Activated T-helper 2 cell treated with anti-CD3 and anti-CD28 coated beads, Interferon-gamma antibody, Interleukin-2, Interleukin-4, amounts not matched to agents 10 μg/mL and 5 μg/mL and 100 μg/mL, durations not matched to agents 14 hours and 24 hours and 36 hours (primary cell): ENCODE results near the gene STOML2. TPM values are rescaled to one million over a fixed set of nuclear protein-coding genes. Genes with fewer than 3 reads are reported as not detected.

ENCODE experiments used
- DNase-seq: peaks from one replicate; pipeline ENCODE4 v3.0.0; 2021; ENCODE audit warnings: low spot score
- H3K27ac Mint-ChIP-seq: one replicate; pipeline ENCODE4 v1.8.0; 2021; ENCODE audit warnings: mixed read lengths
- H3K27me3 Mint-ChIP-seq: one replicate; pipeline ENCODE4 v1.8.0; 2021; ENCODE audit warnings: low read depth, mixed read lengths
- H3K36me3 Mint-ChIP-seq: one replicate; pipeline ENCODE4 v1.8.0; 2021; ENCODE audit warnings: low read depth, mixed read lengths
- H3K4me1 Mint-ChIP-seq: one replicate; pipeline ENCODE4 v1.8.0; 2021; ENCODE audit warnings: low read depth, mixed read lengths
- H3K4me3 Mint-ChIP-seq: one replicate; pipeline ENCODE4 v1.8.0; 2021; ENCODE audit warnings: low read depth, mild to moderate bottlenecking, moderate library complexity, mixed read lengths
- H3K9me3 Mint-ChIP-seq: one replicate; pipeline ENCODE4 v1.8.0; 2021; ENCODE audit warnings: mixed read lengths
- intact Hi-C: fragments of 100-400 bp; cut with micrococcal nuclease; formaldehyde crosslinking; loops from one replicate; pipeline ENCODE4 v1.15.1; 2023
- total RNA-seq: library from RNA; stranded (reverse); gene quantifications from 2 replicates; pipeline ENCODE4 v1.2.3, GENCODE V29; 2022

STOML2 gene
- total RNA-seq, 1 donor from 2014 or later, result 211 TPM

DNA sequence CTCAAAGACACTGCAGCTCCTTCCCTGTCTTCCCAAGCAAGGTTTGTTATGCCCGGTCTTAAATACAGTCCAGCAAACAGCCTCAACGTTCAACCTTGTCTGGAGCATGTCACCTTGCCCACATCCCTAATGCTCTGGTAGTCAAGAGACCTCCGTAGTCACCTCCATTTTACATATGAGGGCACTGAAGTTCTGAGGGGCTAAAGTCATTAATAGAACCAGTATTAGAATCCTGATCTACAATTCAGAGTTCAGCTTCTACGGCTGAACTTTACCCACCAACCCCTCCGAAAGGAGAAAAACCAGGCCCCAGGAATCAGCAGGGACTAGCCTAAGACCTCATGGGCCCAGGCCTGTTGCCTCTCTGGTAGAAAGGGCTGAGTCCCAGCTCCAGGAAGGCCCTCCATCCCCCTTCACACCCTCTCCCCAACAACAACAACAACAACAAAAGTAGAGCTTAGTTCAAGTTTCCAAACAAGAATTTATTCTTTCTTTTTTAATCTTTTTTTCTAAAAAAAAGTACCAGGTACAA is 795 bp upstream of the STOML2 start:
- H3K4me3 Mint-ChIP-seq, result peak overlapping the region; percentile 97
- peaks cover 18% of the 10 kb centered on the region for H3K4me1 Mint-ChIP-seq
- no peaks in the 10 kb centered on the region for H3K9me3 Mint-ChIP-seq
- intact Hi-C loops, result loop anchor here (1.0 kb wide), 4 partner anchors 8 to 629 kb away; partner anchors contain the start of genes CREB3, TLN1 and VCP
- DNase-seq, result no peak
- H3K36me3 Mint-ChIP-seq, result peaks cover 48% of the 10 kb centered on the region
- no peaks in the 10 kb centered on the region for H3K27me3 Mint-ChIP-seq
- peak overlapping the region; percentile 96 for H3K27ac Mint-ChIP-seq

DNA sequence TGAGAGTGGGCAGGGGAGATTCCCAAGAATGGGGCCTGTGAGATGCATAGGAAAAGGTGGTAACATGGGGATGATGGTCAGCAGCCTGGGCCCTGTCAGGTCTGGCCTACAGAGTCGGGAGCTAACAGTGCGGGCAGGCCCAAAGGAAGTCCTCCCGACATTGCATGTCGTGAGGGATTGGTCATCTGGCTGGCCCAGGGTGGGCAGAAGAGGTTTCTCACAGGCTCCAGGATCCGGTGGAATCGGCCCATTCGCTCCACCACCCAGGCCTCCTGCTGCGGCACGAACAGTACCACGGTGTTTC is 514 bp downstream of the STOML2 start:
- no peak for DNase-seq
- Mint-ChIP-seq H3K36me3 (peaks cover 48% of the 10 kb centered on the region), H3K9me3 (no peaks in the 10 kb centered on the region), H3K27ac (peak overlapping the region; percentile 96), H3K4me1 (peaks cover 21% of the 10 kb centered on the region), H3K4me3 (peak overlapping the region; percentile 97), H3K27me3 (no peaks in the 10 kb centered on the region)
- intact Hi-C loops, result no loop called here

DNA sequence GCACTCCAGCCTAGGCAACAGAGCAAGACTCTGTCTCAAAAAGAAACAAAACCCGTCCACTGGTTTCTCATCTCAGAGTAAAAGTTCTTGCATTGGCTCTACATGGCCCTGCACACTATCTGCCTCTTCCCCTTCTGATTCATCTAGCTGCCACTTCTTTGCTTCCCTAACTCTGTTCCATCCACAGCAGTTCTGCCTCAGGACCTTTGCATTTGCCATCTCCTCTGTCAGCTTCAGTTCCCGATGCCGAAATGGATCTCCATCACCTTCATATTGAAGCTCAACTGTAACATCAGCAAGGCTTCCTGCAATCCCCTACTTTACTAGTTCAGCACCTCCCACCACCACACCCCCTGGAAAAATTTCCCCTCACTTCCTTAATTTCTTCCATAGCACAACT is 5.4 kb downstream of the STOML2 start:
- intact Hi-C loops, result loop anchor here (2.0 to 5.0 kb wide), 2 partner anchors 109 to 335 kb away; partner anchors contain the start of gene DNAJB5
- peaks cover 25% of the 10 kb centered on the region for H3K4me1 Mint-ChIP-seq
- no peaks in the 10 kb centered on the region for H3K27me3 Mint-ChIP-seq
- DNase-seq, result no peak
- H3K4me3 Mint-ChIP-seq, result peak overlapping the region; percentile 11
- no peaks in the 10 kb centered on the region for H3K9me3 Mint-ChIP-seq
- H3K36me3 Mint-ChIP-seq, result peaks cover 48% of the 10 kb centered on the region
- no peak overlapping the region for H3K27ac Mint-ChIP-seq

DNA sequence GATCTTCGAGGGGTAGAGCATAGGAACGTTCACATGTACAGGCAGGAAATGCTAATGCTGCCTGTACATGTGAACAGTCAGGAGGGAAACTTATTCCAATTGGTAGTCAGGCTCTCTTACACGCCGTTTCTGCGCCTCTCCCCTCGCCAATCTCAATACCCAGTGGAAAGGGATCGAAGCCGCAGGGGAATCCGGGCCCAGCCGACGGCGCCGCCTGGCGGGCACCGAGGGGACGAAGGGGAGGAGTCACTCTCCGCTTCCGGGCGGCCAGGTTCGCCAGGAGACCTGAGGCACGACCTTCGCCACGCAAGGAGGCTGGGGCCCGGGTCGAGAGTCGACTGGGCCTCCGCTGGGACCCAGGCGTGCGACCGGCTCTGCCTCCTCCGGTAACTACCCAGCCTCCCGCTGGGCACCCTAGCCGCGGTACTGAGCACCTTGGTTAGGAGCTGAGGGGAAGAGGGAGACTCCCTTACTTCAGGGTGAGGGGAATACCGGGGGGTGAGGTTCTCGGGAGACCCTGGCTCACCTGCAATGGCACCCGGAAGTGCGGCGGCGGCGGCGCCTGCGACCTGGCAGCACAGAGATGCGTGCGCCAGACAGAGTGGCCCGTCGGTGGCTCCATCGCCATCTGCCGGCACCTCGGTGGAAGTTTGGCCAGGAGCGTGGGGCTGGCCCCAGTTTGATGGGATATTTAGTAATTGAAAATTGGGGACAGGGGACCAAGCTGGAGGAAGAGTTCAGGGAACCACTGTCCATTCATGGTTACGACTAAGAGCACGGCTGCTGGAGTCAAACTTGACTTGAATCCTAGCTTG is 6.7 kb downstream of the STOML2 start, which contains the start of gene PIGO:
TSS of gene PIGO (minus strand) at position 557 of the 815 bp plus-strand sequence. CDS start 1,026 bp downstream, outside the sequence.
- Mint-ChIP-seq H3K4me1 (peaks cover 19% of the 10 kb centered on the region), H3K4me3 (peak within 1 kb of the TSS; percentile 85), H3K9me3 (no peaks in the 10 kb centered on the region), H3K36me3 (peaks cover 46% of the 10 kb centered on the region), H3K27ac (peak within 1 kb of the TSS; percentile 88), H3K27me3 (no peaks in the 10 kb centered on the region)
- intact Hi-C loops, result loop anchor here (1.0 to 5.0 kb wide), 7 partner anchors 15 to 395 kb away; partner anchors contain the start of genes DNAJB5 and VCP
- DNase-seq, result peak; percentile 85

DNA sequence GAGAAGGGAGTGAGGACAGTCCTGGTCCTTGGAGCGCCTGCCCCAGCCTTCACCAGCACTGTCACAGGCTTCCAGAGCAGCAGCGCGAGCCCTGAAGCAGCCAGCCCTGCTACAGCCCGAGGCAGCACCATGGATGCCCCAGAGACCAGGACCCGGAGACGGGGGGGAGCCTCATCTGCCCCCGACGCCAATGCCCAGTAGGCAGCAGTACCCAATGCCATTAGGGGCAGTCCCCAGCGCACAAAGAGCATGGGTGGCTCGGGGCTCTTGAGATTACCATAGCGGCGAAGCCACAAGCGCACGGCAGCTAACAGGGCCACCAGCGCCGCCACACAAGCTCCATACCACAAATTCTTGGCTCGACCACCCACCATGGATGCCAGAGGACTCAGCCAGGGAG is 11.4 kb downstream of the STOML2 start:
- H3K27ac Mint-ChIP-seq, result no peak overlapping the region
- intact Hi-C loops, result no loop called here
- H3K9me3 Mint-ChIP-seq, result no peaks in the 10 kb centered on the region
- H3K36me3 Mint-ChIP-seq, result peaks cover 52% of the 10 kb centered on the region
- H3K4me3 Mint-ChIP-seq, result no peak overlapping the region
- H3K27me3 Mint-ChIP-seq, result no peaks in the 10 kb centered on the region
- no peak for DNase-seq
- peaks cover 10% of the 10 kb centered on the region for H3K4me1 Mint-ChIP-seq

DNA sequence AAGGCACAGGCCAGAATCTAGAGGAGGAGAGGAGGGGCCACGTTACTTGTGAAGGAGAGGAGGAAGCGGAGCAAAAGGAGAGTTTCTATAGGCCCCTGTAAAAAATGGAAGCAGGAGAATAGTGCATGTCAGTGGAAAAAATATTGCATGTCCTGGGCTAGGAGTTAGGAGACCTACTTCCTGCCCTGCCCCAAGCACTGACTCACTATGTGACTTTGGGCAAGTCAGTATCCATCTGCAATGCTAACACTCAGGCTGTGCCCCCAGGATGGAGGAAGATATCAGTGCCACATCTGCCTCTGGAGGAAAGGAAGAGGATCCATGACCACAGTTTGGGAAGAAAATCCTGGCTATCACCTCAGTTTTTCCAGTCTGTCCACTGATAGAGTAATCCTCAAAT is 13.5 kb downstream of the STOML2 start:
- H3K27me3 Mint-ChIP-seq, result no peaks in the 10 kb centered on the region
- intact Hi-C loops, result no loop called here
- no peak overlapping the region for H3K27ac Mint-ChIP-seq
- no peak overlapping the region for H3K4me3 Mint-ChIP-seq
- DNase-seq, result no peak
- peaks cover under 1% of the 10 kb centered on the region for H3K4me1 Mint-ChIP-seq
- H3K36me3 Mint-ChIP-seq, result peaks cover 46% of the 10 kb centered on the region
- no peaks in the 10 kb centered on the region for H3K9me3 Mint-ChIP-seq

DNA sequence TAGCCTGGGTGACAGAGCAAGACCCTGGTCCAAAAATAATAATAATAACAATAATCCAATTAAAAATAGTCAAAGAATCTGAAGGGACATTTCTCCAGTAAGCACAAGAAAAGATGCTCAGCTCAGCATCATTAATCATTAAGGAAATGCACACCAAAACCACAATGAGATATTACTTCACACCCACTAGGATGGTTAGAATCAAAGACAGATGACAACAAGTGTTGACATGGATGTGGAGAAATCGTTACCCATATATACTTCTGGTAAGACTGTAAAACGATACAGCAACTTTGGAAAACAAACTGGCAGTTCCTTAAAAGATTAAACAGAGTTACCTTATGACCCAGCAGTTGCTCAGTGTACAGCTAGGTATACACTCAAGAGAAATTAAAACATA is 17.9 kb downstream of the STOML2 start:
- Mint-ChIP-seq H3K4me3 (no peak overlapping the region), H3K36me3 (peaks cover 18% of the 10 kb centered on the region), H3K9me3 (no peaks in the 10 kb centered on the region), H3K4me1 (peaks cover 2% of the 10 kb centered on the region), H3K27me3 (no peaks in the 10 kb centered on the region), H3K27ac (no peak overlapping the region)
- DNase-seq, result no peak
- intact Hi-C loops, result no loop called here

DNA sequence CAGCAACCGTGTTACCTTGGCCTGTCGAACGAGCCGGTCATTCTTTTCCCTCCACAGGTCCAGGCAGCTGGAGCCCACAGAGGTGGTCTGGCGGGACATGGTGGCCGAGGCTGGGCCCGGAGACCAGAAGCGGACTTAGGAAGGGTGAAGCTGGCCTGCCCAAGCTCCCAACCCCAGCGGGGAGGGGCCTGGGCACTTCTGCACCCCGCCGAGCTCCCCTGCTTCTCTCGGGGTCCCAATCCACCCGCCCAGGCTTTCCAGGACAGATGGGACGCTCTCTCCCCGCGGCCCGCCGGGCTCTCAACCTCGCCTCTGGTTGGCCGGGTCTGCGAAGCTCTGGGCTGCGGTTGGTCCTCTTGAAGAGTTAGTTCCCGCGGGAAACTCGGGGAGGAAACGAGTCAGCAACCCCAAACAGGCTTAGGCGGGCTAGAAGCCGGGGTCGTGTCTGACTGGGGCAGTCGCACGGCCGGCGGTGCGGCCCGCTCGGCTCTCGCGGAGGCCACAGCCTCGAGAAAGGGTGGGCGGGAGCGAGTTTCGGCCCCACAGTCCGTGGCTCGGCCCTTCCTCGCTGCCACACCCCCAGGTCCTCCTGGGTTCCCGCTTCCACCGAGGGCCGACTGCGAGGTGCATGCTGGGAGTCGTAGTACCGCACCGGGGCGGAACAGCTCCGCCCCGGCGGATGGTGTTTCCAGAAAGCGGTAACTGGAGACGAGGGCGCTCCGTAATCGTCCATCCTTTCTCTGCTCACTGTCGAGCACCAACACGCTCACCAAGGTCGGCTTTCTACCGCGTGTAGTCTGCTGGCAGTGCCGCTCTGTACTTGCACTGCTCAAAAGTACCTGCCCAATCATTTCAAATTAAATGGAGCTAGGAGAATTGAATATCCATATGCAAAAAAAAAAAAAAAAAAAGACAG is 23.2 kb downstream of the STOML2 start, which contains the start of gene FANCG:
TSS of gene FANCG (minus strand) at position 517 of the 916 bp plus-strand sequence. CDS start at position 99, 418 bp downstream.
- DNase-seq, result peak; percentile 86
- H3K4me3 Mint-ChIP-seq, result peak within 1 kb of the TSS; percentile 96
- no peaks in the 10 kb centered on the region for H3K27me3 Mint-ChIP-seq
- peaks cover 31% of the 10 kb centered on the region for H3K36me3 Mint-ChIP-seq
- H3K27ac Mint-ChIP-seq, result peak within 1 kb of the TSS; percentile 97
- H3K4me1 Mint-ChIP-seq, result peaks cover 27% of the 10 kb centered on the region
- intact Hi-C loops, result loop anchor here (1.0 to 10.0 kb wide), 5 partner anchors 7 to 1405 kb away; partner anchors contain the start of genes HINT2, PIGO, SPAG8 and STOML2
- no peaks in the 10 kb centered on the region for H3K9me3 Mint-ChIP-seq

DNA sequence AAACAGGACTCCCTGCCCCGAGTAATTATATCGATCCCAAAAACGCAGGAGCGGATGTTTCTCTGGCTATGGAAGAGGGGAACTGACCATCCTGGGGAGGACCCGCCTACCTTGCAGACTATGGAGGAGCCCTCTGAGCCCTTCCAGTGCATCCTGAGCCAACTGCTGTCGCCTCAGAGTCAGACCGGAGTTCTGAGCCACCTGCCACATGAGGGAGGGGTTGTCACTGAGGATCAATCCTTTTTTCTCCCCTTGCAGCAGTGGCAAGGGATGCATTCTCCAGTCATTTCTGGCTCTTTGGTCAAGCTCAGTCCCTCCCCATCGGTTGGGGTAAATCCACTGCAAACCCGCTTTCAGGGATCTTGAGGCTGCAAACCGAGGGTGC is 23.9 kb downstream of the STOML2 start:
- Mint-ChIP-seq H3K4me3 (peak overlapping the region; percentile 96), H3K27ac (peak overlapping the region; percentile 71), H3K27me3 (no peaks in the 10 kb centered on the region), H3K36me3 (peaks cover 38% of the 10 kb centered on the region), H3K9me3 (no peaks in the 10 kb centered on the region), H3K4me1 (peaks cover 28% of the 10 kb centered on the region)
- intact Hi-C loops, result loop anchor here (10.0 kb wide), 2 partner anchors 736 to 1406 kb away; partner anchors contain the start of genes HINT2 and SPAG8
- no peak for DNase-seq

DNA sequence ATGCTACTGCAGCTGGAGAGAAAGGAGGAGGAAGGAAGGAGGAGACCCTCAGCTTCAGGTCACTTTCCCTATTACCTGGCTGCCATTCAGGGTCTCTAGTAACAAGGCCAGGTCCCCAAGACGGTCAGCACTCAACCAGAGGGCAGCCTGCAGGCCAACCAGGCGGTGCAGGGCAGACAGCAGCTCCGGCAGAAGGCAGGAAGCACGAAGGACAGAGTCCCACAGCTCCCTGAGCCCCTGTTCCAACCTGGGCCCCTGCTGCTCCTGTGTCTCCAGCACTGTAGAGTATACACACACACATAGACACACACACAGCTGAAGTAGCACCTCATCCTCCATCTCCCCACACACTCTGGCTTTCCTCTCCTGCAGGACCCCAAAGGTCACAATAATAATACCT is 24.9 kb downstream of the STOML2 start:
- H3K9me3 Mint-ChIP-seq, result no peaks in the 10 kb centered on the region

DNA sequence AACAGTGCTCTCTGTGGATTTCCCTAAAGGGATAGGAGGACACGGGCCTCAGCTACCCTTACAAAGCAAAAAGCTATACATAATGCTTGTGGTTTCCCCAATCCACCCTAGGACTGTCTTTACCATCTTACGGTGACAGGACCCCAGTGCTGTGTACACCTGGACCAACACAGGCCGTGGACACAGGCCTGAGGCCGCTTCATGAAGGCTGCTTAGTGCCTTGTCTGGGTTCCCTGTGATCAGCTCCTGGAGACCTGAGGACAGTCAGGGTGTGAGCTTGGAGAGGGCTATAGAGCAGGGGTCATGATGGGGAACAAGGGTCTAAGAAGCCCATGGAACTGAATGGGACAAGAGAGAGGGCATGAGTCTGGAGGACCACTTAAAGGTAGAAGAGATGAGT is 26.1 kb downstream of the STOML2 start:
- H3K27ac Mint-ChIP-seq, result no peak overlapping the region
- peaks cover 41% of the 10 kb centered on the region for H3K4me1 Mint-ChIP-seq
- intact Hi-C loops, result loop anchor here (10.0 kb wide), 2 partner anchors 738 to 1408 kb away; partner anchors contain the start of genes HINT2 and SPAG8
- no peak for DNase-seq
- H3K36me3 Mint-ChIP-seq, result peaks cover 49% of the 10 kb centered on the region
- H3K27me3 Mint-ChIP-seq, result no peaks in the 10 kb centered on the region
- H3K9me3 Mint-ChIP-seq, result no peaks in the 10 kb centered on the region
- no peak overlapping the region for H3K4me3 Mint-ChIP-seq

More for the DNA sequence above, 24.9 kb downstream of the STOML2 start:
- DNase-seq, result no peak
- Mint-ChIP-seq H3K4me3 (peak overlapping the region; percentile 96), H3K27me3 (no peaks in the 10 kb centered on the region), H3K27ac (peak overlapping the region; percentile 71), H3K4me1 (peaks cover 36% of the 10 kb centered on the region), H3K36me3 (peaks cover 45% of the 10 kb centered on the region)
- intact Hi-C loops, result loop anchor here (10.0 kb wide), 2 partner anchors 737 to 1407 kb away; partner anchors contain the start of genes HINT2 and SPAG8

DNA sequence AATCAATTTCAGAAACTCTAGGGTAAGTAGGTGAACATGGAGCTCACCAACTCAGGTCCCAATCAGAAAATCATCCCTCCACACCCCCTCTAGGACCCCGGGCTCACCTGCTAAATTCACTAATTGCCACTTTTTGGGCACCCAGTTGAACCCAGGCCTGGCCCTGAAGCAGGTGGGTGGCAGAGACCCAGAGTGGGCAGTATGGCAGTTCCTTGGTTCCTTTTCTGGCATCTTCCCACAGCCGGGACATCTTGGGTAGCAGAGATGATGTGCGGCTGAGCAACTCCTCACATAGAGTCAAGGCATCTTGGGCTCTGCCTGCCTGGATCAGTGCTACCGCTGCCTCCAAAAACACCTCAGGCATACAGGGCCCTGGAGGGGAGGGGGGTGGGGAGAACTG is 27.6 kb downstream of the STOML2 start:
- Mint-ChIP-seq H3K4me1 (peaks cover 47% of the 10 kb centered on the region), H3K36me3 (peaks cover 64% of the 10 kb centered on the region), H3K4me3 (no peak overlapping the region), H3K27me3 (no peaks in the 10 kb centered on the region), H3K27ac (no peak overlapping the region), H3K9me3 (no peaks in the 10 kb centered on the region)
- DNase-seq, result no peak
- intact Hi-C loops, result loop anchor here (10.0 kb wide), 2 partner anchors 739 to 1409 kb away; partner anchors contain the start of genes HINT2 and SPAG8
